Lower leg skin (tissue), 3 donors: Measurements from ENCODE around the gene CPLX3.

Experiments
- CTCF ChIP-seq, 3 donors: fragments of 450-650 bp; IDR thresholded peaks; one replicate each; pipeline ENCODE4 v1.5.1; 2016; ENCODE audit warnings: antibody characterized with exemption in 3 of 3, mild to moderate bottlenecking in 3 of 3, moderate library complexity in 2 of 3
- POLR2A ChIP-seq, 2 donors: fragments of 450-650 bp; IDR thresholded peaks; one replicate each; pipeline ENCODE4 v1.6.1; 2016 to 2017; ENCODE audit warnings: antibody characterized with exemption in 2 of 2, mild to moderate bottlenecking in 1 of 2, moderate library complexity in 1 of 2

- no peak for TF ChIP-seq CTCF (IDR thresholded peaks at IDR 0.05)
- TF ChIP-seq POLR2A (IDR thresholded peaks at IDR 0.05), result no peak
These were observed 37.7 kb upstream of the CPLX3 start for GRCh38 chr15:74788683-74789151.
